HG03442 (cell line): ENCODE results near the gene SOCS1.
A peak's percentile ranks its signal among the peaks of the same experiment; 100 is the strongest.

Experiments used
- ATAC-seq: cut with Tn5 transposase; IDR thresholded peaks from one replicate; pipeline ENCODE4 v1.9.1; 2021; ENCODE audit warnings: mild to moderate bottlenecking, moderate library complexity; ENCODE audit not compliant: unreplicated experiment

The SOCS1 gene

DNA sequence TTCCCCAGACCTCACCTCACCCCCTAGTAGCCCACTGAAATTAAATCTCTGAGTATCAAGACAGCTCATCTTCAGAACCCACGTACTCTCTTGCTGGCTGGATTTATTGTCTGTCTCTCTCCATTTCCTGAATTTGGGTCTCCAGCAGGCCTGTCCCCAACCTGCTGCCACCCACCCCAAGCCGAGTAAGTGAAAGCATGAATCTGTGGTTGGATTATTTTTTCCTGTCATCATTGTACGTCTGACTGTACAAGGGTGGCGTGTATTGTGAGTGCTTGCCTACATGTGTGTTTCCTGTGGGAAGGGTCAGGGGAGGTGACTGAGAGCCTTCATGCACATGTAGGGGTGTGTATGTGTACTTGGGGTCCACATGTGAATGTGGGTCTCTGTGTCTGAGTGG, 7.7 kb upstream of the SOCS1 start:
- ATAC-seq, result no peak

DNA sequence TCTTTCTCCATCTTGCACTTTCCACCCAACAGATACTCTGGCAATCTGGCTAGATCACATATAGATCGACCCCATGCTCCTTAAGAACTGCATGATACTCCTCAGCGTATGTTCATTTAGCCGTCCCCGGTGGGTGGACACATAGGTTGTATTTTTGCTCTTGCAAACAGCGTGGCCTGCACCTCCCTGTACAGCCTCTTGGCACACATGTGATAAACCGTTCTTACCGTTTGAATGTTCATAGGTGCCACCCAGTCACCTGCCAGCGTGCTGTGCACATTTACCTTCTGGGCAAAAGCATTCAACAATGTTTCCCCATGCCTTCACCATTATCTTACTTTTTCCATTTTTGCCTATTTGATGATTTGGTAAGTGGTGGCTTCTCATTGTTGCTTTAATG, 6.9 kb upstream of the SOCS1 start:
- no peak for ATAC-seq

DNA sequence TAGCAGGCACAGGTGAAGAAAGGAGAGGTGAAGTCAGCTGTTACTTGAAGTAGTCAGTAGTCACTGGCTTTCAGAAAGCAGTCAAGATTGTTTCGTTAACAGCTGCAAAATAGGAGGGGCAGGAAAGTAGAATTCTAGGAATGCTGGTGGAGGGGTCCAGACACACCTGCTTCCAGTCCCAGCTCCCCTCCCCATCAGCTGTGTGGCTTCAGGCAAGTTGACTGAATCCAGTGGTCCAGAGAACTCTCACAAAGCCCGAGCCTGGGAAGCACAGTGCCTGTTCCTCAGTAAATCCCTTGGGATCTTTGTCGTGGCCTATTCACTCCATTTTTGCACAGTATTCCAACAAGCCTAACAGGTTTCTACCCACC, 4.6 kb upstream of the SOCS1 start:
- no peak for ATAC-seq

DNA sequence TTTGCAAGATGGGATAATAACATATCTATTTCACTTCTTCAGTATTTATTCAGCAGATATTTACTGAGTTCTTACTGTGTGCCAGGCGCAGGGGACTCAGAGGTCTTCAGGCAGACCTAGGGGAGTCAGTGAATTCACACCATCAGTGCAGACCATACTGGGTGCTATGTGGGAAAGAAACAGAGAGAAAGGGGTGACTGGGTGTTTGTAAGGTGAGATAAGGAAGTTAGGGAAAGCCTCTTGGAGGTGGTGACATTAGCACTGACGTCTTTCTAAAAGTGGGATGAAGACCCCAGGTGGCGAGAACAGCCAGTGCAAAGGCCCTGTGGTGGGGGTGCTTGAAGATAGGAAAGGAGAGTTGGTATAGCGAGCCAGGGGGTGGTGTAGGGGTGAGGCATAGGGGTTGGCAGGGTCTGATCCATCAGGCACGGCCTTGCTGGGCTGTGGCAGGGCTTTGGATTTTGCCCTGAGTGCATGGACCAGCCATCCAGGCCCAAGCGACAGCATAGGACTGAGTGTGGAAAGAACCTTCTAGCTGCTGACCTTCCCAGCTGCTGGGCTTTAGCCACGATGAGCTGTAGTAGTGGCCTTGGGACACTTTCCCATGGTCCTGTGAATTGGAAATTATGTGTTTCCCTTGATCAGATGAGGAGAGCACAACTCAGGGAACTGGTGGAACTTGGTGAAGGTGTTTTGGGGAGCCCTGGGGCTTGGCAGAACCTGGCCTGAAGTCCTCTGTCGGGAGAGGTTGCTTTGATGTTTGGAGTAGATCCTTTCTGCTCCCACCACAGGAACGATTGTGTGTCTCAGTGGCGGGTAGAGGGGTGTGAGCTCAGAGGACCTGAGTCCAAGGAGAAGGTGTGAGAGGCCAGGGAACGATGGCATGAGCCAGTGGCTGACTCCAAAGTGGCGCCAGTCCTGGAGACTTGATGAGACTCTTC, 3.9 kb upstream of the SOCS1 start:
- no peak for ATAC-seq

DNA sequence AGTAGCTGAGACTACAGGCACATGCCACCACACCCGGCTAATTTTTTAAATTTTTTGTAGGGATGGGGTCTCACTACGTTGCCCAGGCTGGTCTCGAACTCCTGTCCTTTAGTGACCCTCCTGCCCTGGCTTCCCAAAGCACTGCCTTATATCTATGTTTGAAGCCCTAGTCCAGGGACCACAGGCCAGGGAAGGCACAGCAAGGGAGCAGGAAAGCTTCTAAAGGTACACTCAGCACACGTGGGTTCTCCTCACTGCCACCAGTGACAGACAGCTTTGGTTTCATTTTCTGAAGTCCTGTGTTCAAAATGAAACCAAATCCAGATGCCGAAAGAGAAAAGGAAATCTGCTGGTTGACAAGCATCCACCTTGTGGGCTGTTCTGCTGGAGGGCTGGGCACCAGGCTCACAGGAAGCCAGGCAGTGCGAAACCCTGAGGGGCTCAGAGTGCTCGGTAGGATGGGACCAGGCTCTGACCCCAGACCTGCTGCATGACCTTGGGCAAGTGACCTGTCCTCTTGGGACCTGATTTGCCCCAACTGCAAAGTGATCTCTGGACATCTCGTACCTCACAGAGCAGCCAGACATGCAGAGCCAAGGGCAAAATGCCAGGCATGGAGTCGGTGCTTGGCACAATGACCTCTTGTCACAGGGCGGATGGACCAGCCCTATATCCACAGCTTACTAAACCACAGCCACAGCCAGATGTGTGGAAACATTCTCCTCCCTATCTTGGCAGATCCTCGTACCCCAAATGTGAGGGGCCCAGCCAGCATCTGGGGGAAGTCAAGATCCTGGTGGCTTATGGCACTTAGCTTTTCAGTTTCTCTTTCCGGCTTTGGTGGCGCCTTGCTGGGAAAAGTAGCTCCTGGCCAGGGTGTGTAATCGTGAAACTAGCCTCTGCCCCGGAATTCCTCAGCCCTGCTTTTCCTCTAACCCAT, 2.8 kb upstream of the SOCS1 start:
- no peak for ATAC-seq

DNA sequence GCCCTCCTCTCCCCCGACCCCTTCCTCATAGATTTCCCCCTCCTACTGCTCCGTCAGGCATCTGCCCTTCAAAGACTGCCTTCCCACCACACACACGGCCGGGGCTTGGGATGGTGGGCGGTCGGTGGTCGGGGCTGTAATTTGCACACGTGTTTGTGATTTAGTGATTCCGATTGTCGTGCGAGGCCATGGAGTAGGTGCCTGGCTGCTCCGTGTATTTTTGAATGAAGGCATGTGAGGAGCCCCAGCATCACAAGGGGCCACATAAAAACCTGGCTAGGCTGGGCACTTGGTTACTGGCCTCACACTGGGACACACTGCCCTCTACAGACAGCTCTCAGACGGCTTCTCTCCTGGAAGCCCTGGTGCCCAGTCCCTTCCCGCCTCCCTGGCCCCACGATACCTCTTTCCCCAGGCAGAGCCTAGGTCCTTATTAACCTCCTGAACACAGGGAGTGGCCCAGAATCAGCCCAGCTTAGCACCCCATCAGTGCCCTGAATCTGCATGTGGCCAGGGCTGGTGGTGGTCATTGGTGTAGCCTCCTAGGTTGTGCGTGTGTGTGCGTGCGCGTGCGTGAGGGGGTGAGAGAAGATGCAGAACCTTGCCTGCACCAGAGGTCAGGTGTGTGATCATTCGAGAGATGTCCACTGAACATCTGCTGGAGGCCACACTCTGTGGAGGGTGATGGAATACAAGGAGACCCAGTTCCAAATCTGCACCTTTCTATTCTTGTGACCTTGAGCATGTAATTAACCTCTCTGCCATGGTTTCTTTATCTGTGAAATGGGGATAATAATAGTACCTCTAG, 1.3 kb upstream of the SOCS1 start:
- ATAC-seq, result no peak

DNA sequence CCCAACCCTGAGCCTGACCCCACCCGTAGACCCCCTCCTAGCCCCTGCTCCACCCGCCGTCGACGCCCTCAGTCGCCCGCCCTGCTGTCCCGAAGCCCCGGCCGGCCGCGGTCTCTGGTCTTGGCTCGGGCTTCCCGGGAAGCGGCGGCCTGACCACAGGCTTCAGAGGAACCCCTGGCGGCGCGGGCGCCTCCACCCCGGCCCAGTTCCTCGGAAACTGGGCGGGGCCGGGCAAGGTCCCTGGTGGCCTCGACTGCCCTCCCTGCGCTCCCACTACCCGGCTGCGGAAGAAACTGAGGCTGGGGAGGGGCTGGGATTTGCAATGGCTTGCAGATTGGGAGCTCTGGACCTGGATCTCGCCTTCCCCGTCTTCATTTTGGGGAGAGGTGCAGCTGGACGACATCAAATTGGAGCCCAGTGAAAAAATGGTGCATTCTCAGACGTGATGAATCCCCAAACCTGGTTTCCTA, 692 bp upstream of the SOCS1 start:
- no peak for ATAC-seq

DNA sequence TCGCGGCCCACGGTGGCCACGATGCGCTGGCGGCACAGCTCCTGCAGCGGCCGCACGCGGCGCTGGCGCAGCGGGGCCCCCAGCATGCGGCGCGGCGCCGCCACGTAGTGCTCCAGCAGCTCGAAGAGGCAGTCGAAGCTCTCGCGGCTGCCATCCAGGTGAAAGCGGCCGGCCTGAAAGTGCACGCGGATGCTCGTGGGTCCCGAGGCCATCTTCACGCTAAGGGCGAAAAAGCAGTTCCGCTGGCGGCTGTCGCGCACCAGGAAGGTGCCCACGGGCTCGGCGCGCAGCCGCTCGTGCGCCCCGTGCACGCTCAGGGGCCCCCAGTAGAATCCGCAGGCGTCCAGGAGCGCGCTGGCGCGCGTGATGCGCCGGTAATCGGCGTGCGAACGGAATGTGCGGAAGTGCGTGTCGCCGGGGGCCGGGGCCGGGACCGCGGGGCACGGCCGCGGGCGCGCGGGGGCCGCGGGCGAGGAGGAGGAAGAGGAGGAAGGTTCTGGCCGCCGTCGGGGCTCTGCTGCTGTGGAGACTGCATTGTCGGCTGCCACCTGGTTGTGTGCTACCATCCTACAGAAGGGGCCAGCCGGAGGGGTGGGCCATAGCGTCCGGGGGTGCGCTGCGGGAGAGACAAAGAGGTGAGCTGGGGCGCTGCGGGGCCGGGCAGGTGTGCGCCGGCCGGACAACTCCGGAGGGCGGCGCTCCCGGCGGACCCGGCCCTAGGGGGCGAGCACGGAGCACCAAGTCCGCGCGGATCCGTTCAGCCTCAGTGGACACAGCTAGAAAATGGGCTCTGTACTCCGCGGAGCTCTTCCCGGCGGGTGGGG, 879 bp downstream of the SOCS1 start:
- ATAC-seq, result peak; percentile 2

DNA sequence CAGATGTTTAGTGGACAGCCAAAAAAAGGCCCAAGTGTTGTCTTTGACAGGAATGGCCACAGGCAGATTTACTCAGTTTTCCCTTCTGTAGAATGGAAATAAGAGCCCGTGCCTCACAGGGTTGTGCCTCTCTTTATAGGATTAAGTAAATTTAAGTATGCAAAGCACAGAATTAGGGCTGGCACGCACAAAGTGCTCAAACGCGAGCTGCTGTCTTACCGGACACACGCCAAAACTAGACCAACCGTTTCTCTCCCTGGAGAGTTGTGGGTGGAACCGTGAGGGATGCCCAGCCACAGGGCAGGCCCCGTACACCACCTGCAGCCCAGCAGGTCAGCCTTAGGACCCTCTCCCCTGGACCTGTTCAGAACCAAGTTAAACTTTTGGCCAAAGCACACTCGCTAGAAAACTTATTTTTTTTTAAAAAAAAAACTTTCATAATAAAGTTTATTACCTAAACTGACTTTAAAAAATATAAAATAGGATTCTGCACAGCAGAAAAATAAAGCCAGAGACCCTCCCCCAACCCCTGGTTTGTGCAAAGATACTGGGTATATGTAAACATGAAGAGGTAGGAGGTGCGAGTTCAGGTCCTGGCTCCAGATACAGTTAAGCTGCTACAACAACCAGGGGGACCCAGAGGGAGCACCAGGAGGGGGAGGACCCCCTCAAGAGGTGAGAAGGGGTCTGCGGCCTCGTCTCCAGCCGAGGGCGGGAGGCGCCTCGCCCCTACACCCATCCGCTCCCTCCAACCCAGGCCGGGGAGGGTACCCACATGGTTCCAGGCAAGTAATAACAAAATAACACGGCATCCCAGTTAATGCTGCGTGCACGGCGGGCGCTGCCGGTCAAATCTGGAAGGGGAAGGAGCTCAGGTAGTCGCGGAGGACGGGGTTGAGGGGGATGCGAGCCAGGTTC, 1.8 kb downstream of the SOCS1 start:
- ATAC-seq, result no peak

DNA sequence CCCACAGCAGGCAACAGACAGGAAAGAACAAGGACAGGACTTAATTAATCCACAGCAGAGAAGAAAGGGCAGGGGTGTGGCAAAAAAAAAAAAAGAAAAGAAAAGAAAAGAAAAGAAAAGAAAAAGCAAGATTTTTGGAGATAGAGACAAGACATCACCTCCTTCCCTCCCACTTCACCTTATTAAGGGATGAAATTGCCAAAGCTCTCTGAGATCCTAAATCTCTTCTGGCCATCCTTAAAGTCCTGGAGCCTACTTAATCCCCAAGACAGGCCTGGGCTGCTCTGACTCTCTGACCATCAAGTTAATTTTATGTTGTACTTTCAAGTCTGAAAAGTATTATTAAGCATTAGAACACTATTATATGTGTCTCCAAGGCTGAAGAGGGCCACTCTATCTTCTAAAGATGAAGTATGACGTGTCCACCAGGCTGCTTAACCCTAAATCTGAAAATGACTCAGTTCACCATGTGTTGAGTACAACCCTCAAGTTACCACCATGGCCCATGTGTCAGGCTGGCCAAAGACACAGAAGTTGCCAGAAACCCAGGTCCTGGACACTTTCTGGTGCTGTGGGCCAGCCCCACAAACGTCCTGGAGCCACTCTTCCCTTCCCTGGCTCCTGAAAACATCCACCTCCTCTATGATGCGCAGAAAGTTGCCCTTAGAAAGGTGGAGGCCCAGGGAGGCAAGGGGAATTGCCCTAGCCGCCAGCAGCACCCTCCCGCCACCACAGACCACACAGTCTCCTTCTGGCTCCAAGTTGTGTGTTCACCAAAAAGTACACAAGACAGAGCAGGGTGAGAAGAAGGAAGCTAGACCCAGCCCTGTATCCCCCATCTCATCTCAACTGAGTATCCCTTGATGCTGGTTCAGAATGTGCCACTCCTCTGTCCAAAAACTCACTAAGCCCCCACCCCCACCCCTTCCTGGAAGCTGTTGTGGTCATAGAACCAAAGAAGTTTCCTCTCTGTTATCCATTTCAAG, 2.7 kb downstream of the SOCS1 start:
- no peak for ATAC-seq

DNA sequence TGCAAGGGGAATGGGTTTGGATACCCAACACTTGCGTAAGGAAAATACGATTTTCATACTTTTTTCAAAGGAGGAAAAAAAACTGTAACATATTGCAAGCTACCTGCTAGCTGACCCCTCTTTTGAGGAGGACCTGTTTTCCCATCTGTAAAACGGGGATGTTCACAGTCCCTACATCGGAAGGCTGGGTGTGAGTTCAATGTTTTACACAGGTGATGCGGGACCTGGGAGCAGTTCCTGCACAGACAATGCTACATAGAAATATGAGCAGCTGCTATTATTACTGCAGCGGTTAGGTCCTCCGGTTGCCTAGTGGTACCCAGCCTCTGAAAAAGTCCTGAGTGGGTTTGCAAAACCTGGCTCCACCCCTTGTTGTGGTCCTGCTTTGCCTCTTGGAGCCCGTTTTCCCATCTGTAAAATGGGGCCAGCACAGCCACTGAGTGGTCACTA, 3.5 kb downstream of the SOCS1 start:
- no peak for ATAC-seq

DNA sequence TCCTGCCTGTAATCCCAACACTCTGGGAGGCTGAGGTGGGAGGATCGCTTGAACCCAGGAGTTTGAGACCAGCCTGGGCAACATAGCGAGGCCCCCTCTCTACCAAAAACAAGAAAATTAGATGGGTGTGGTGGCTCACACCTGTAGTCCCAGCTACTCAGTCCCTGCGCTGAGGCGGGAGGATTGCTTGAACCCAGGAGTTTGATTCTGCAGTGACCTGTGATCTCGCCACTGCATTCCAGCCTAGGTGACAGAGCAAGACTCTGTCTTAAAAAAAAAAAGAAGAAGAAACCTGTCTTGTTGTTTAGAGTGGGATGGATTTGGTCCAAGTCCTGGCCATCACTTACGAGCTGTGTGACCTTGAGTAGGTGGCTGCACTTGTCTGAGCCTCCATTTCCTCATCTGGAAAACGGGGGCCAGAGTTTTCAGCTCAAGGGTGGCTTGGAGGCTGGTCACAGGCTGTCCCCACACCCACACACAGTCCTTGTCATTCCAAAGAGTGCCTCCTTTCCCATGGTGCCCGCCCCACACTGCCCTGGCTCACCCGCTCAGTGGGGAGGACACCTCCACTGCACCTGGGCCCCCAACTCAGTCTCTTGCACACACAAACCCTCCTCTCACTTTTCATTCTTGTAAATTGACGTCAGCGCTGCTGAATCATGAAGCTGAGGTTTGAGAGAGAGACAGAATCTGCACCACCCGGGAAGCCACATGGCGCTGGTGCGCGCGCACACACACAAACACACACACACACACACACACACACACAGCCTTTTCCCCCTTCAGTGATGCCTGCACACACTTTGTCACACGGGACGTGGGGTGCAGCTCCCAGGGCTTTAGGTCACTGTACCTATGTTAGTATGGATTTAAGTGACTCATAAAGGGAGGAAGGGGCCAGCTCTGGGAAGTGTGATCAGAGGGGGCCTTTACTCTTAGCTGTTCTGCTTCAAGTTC, 4.2 kb downstream of the SOCS1 start:
- ATAC-seq, result no peak

DNA sequence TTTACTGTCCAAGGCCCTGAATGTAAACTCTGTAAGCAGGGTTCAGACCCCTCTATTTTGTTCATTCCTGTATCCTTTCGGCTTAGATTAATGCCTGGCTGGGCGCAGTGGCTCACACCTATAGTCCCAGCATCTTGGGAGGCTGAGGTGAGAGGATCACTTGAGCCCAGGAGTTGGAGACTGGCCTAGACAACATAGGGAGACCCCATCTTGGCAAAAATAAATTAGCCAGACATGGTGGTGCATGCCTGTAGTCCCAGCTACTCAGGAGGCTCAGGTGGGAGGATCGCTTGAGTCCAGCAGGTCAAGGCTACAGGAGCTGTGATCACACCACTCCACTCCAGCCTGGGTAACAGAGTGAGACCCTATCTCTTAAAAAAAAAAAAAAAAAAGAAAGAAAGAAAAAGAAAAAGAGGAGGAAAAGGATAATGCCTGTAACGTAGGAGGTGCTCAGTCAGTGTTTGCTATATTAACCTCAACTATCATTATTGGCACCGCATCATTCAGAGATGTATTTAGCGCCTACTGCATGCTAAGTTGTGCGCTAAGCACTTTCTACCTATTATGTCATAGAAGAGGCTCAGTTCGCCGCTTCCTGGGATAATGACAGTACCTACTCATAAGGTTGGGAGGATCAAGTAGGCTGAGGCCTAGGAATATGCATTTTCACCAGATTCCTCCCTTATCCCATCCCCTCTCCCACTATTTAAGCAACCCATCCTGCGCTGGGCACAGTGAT, 5.0 kb downstream of the SOCS1 start:
- no peak for ATAC-seq

DNA sequence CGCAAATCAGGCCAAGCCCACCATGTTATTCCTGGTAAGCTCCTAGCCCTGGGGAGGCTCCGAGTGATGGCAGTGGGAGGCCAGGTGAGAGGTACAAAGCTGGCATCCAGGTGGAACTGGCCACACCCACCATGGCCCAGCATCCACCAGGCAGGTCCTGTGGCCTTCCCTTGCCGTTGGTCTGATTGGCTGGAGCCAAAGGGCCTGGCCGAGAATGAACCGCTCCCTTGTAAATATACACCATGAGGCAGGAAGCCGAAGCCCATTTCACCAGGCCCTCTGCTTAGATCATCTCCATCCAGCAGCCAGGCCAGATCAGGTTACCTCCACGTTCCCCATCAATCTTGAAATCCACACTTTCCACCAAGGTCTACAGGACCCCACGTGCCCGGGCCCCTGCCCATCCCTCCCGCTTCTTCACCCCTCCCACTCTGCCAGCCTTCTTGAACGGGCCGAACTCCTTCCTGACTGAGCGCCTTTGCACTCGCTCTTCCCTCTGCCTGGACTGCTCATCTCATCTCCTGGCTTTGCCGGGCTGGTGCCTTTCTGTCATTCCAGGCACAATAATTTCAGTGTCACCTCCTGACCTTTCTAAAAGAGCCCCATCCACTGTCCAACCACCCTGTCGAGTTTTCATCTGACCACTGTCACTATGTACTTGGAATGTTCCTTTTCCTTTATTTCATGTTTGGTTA, 5.8 kb downstream of the SOCS1 start:
- no peak for ATAC-seq
